Medulla oblongata (tissue), 1 donor: ENCODE measurements around the gene MED12L.
"Not testable (repeated sequence)": the region's sequence is repeated elsewhere in the genome, so short reads cannot be mapped to it uniquely, and the experiment has no call there.

Experiments
- DNase-seq: peaks from one replicate; pipeline ENCODE4 v3.0.0-alpha.2; 2015; ENCODE audit errors: extremely low spot score

MED12L gene

GRCh38 chr3:151085227-151085888, at the start of gene MED12L:
TSS of gene MED12L (plus strand) at chr3:151085664. CDS start at chr3:151086927, 1,263 bp downstream.
- peak; percentile 66 for DNase-seq

GRCh38 chr3:151037746-151038477, 47.6 kb upstream of the MED12L start:
- DNase-seq: no peak

- no peak for DNase-seq
Observed at GRCh38 chr3:151044706-151045105, 40.8 kb upstream of the MED12L start.

GRCh38 chr3:151047636-151048035, 37.8 kb upstream of the MED12L start:
- no peak for DNase-seq

- DNase-seq: no peak
Observed at GRCh38 chr3:151051533-151051932, 33.9 kb upstream of the MED12L start.

- DNase-seq: no peak
Observed at GRCh38 chr3:151052346-151052745, 33.1 kb upstream of the MED12L start.

GRCh38 chr3:151052756-151053155, 32.7 kb upstream of the MED12L start:
- DNase-seq: no peak

GRCh38 chr3:151058740-151059139, 26.7 kb upstream of the MED12L start:
- DNase-seq: no peak

- no peak for DNase-seq
Observed at GRCh38 chr3:151062611-151063010, 22.9 kb upstream of the MED12L start.

- DNase-seq: no peak
Observed at GRCh38 chr3:151067158-151067557, 18.3 kb upstream of the MED12L start.

- DNase-seq: not testable (repeated sequence)
Observed at GRCh38 chr3:151072842-151073241, 12.6 kb upstream of the MED12L start.

GRCh38 chr3:151074256-151074655, 11.2 kb upstream of the MED12L start:
- DNase-seq: no peak

GRCh38 chr3:151075869-151076562, 9.4 kb upstream of the MED12L start:
- no peak for DNase-seq

GRCh38 chr3:151076626-151077025, 8.8 kb upstream of the MED12L start:
- DNase-seq: no peak

- not testable (repeated sequence) for DNase-seq
Observed at GRCh38 chr3:151081082-151081481, 4.4 kb upstream of the MED12L start.

GRCh38 chr3:151082880-151083838, 2.3 kb upstream of the MED12L start:
- DNase-seq: no peak

- DNase-seq: no peak
Observed at GRCh38 chr3:151084893-151085226, 604 bp upstream of the MED12L start.

- no peak for DNase-seq
Observed at GRCh38 chr3:151085889-151086483, 522 bp downstream of the MED12L start.

- peak; percentile 81 for DNase-seq
Observed at GRCh38 chr3:151086484-151087456, 1.3 kb downstream of the MED12L start.

GRCh38 chr3:151087648-151088047, 2.2 kb downstream of the MED12L start:
- no peak for DNase-seq
